HG03135 (cell line): ENCODE results near the gene EPN3.

Experiments
- ATAC-seq: cut with Tn5 transposase; IDR thresholded peaks from one replicate; pipeline ENCODE4 v1.9.1; 2021; ENCODE audit warnings: mild to moderate bottlenecking, moderate library complexity; ENCODE audit not compliant: unreplicated experiment

Gene EPN3

DNA sequence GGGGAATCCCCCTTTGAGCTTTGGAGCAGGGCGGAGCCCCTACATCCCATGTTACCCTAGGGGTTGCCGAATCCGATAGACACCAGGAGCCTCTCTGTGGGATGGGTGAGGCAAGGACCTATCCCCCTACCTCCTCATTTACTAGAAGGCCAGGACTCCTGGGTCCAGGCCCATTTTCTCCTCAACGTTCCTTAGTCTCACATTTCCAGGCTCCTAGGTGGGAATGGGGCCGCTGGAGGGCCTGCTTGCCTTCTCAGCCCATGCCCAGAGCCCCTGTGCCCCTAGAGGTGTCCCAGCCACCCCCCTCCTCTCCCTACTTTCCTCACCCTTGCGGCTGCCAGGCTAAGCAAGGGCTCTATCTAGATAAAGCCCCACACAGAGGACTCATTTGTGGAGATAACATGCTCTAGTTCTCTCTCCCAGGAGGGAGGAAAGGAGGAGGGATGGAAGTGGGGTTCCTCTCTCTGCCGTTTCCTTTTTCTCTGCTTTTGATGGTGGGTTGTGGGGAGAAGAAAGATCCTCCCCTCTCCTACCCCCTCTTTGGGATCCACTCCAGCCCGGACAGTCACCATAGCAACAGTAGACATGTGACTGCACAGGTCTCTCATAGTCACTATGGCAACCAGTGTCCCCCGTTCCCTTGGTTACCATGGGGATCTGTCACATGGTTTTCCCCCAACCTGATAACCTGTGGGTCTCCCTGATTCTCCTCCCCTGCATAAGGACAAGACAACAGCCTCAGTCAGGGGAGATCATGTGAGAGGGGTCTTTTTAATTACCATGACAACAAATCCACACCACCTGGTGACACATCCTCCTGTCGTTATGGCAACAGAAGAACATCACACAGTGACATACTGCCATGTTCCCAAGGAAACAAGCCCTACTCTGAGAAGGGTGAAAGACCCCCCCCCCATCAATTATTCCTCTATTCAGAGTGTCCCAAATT, 33.1 kb downstream of the EPN3 start:
- no peak for ATAC-seq

DNA sequence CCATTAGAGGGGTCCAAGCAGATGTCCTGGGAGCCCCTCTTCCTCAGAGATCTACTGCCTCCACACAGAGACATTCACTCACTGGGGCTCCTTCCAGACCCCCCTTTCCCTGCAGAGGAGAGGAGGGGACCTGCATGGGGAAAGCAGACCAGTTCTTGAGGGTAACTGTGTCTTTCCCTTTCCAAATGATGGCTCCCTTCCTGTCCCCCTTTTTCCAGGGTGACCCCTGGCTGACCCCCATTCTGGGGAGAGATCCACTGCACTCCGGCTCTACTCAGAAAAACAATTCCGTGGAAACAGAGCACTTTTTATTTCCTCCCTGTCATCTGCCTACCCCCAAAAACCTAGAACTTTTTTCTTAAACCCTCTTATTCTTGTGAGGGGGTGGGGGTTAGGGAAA, 34.4 kb downstream of the EPN3 start:
- no peak for ATAC-seq

DNA sequence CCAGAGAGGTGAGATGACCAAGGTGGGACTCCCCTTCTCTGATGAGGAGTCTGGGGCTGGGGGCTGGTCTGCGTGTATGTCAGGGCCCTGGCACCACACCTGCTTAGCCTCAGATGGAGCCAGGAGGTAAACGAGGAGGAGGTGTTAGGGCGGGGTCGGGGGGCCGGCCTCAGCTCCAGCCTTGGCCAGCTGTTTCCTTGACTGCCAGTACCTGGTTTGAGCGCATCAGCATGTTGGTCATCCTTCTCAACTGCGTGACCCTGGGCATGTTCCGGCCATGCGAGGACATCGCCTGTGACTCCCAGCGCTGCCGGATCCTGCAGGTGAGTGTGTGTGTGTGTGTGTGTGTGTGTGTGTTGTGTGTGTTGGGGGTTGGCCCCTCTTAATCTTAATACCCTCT, 36.1 kb downstream of the EPN3 start:
- no peak for ATAC-seq

DNA sequence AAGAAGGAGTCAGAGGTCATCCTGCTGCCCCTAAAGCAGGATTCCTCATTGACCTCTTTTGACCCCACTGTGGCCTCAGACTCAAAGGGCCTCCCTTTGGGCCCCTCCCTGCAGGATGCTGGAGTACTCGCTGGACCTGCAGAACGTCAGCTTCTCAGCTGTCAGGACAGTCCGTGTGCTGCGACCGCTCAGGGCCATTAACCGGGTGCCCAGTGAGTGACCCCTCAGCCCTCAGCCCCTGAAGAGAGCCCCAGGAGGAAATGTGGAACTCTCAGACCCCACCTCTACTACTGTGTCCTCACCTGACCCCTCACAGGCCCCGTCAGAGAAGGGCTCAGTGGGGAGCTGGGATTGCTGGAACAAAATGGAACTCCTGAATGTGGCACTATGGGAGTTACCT, 37.1 kb downstream of the EPN3 start:
- no peak for ATAC-seq

DNA sequence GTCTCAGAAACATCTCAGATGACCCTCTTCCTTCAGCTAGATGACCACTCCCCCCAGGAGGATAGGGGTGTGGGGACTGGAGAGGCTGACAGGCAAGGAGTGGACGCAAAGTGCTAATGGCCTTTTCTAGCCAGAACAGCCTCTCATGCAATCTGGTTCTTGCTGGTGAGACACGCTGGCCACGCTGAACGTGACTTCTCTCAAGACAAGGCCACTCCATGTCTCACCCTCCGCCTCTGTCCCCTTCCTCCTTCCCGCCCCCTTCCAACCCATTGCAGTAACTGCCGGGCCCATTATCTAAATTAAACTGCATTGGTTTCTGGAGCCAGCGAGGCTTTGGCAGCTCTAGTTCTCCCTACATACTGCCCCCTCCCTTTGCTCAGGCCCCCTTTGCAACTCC, 37.5 kb downstream of the EPN3 start:
- ATAC-seq, result no peak

DNA sequence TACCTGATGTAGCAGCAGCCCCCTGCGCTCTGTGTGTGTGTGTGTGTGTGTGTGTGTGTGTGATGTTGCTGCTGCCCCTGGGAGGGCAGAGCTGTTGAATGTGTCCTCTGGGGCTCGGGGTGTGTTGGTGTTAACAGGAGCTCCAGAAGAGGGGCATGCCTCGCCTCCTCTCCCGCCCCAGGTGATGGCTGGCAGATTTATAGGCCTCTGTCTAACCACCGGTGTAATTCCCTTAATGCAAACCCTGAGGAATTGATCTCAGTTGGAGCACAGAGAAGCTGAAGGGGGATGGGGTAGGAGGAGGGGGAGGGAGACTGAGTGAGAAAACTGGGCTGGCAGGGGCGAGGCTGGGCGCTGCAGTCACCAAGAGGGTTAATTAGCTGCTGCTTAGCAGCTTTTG, 38.0 kb downstream of the EPN3 start:
- no peak for ATAC-seq

DNA sequence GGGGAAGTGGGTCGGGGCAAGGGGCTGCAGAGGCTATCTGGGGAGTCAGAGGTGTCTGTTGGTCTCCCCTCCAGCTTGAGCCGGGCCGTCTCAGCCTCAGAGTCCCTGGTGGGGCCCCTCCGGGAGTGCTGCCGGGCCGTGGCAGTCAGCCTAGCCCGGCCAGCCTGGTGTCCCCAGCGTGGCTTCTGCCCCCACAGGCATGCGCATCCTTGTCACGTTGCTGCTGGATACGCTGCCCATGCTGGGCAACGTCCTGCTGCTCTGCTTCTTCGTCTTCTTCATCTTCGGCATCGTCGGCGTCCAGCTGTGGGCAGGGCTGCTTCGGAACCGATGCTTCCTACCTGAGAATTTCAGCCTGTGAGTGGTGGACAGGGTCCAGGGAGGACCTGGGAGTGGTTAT, 39.1 kb downstream of the EPN3 start:
- no peak for ATAC-seq

DNA sequence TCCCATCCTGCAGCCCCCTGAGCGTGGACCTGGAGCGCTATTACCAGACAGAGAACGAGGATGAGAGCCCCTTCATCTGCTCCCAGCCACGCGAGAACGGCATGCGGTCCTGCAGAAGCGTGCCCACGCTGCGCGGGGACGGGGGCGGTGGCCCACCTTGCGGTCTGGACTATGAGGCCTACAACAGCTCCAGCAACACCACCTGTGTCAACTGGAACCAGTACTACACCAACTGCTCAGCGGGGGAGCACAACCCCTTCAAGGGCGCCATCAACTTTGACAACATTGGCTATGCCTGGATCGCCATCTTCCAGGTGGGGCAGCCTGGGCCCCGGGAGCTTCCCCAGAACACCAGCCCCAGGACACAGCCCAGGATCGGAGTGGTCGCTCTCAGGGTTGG, 40.0 kb downstream of the EPN3 start:
- ATAC-seq, result no peak

DNA sequence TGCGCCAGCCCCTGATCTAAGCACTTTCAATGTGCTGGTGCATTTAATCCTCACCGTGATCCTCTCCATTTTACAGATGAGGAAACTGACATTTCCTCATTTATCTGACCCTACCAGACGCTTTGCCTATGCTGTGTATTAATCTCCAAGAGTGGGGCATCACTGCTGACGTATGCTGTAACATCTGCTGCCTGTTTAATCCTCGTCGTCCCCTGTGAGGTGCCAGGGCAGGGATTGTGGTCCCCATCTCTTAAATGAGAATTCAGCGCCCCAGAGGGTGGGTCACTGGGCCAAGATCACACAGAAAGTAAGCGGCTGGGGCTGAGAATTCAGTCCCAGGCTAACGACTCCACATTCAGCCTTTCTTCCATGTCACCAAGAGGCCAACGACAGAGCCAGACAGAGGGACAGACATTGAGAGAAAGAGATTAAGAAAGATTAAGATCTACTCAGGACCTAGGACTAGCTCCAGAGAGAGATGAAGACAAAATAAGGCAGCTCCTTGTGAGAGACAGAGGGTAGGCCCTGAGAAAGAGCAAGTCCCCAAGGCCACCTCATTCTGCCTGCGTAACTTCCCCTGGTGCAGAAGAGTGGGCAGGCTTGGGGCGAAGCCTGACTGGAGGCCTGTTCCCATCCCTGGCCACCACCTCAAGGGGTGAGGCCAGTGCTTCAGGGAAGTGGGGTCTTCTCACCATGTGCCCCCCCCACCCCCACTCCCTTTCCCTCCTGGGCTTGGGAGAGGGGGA, 41.5 kb downstream of the EPN3 start:
- no peak for ATAC-seq

DNA sequence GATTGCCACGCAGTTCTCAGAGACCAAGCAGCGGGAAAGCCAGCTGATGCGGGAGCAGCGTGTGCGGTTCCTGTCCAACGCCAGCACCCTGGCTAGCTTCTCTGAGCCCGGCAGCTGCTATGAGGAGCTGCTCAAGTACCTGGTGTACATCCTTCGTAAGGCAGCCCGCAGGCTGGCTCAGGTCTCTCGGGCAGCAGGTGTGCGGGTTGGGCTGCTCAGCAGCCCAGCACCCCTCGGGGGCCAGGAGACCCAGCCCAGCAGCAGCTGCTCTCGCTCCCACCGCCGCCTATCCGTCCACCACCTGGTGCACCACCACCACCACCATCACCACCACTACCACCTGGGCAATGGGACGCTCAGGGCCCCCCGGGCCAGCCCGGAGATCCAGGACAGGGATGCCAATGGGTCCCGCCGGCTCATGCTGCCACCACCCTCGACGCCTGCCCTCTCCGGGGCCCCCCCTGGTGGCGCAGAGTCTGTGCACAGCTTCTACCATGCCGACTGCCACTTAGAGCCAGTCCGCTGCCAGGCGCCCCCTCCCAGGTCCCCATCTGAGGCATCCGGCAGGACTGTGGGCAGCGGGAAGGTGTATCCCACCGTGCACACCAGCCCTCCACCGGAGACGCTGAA, 43.2 kb downstream of the EPN3 start:
- ATAC-seq, result no peak

DNA sequence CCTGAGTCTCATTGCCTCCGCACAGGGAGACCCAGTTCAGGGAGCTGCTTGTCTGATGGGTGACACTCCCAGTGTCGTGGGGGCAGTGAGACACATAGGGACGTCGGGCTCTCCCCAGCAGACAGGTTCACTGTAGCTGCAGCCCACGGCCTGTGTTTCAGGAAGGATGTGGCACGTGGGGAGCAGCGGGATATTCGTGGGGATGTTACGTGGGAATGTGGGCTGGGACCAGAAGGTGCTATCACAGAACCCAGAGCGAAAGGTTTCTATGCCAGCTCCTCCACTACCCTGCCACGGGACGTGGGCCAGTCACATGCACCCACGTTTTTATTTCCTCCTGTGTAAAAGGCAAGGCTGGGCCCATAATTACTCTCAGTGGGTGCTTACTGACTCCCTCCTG, 44.3 kb downstream of the EPN3 start:
- ATAC-seq, result no peak

DNA sequence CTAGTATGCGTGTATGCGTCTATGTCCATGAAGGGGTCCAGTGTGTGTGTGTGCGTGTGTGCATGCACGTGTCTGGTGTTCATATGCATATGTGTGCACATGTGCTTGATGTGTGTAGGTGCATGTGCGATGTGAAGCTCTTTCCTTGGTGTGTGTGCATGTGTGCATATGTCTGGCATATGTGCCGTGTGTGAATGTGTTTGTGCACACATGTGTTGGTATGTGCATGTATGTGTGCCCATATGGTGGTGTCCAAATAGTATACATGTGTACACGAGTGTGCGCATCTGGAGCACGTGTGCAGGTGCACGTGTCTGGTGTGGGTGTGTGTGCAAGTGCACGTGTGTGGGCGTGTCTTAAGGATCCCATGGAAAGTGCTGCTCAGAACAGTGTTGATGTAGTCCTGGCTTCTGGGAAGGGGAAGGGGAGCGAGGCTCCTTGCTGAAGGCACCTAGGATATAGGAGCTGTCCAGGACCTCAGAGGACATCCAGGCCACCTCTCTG, 45.0 kb downstream of the EPN3 start:
- no peak for ATAC-seq

DNA sequence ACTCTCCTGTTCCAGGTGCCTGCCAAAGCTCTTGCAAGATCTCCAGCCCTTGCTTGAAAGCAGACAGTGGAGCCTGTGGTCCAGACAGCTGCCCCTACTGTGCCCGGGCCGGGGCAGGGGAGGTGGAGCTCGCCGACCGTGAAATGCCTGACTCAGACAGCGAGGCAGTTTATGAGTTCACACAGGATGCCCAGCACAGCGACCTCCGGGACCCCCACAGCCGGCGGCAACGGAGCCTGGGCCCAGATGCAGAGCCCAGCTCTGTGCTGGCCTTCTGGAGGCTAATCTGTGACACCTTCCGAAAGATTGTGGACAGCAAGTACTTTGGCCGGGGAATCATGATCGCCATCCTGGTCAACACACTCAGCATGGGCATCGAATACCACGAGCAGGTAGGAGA, 45.6 kb downstream of the EPN3 start:
- ATAC-seq, result no peak

DNA sequence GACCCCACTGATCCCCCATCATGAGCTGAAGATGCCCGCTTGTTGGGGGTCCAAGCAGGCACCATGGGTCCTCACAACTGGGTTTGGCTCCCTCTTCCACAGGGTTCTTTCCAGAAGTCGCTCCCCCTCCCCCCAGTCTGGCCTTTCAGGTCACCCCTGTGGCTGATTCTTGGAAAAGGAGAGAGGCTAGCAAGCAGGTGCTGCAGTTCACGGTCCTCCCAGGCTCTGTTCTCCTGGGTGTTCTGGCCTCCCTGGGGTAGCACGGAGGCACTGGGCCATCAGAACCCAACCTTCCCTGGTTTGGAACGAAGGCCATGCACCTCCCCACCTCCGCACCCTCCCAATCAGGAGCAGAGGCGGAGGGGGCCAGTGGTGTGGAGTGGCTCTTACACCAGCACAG, 46.9 kb downstream of the EPN3 start:
- no peak for ATAC-seq

DNA sequence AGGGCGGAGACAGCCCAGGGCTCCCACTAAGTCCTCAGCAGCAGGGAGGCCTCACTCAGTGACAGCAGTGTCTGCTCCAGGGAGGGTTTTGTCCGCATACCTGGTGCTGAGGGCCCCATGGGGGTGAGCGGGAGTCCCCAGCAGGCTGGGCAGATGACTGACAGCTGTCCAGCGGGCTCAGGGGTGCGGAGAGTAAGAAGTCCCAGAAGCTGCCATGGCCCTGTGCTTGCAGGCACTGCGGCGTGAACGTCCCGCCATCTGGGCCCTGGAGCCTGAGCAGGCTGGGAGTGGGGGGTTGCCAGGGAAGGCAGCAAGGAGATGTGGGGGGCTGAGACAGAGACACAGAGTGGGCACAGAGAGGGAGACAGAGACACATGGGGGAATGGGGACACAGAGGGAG, 48.1 kb downstream of the EPN3 start:
- ATAC-seq, result no peak

DNA sequence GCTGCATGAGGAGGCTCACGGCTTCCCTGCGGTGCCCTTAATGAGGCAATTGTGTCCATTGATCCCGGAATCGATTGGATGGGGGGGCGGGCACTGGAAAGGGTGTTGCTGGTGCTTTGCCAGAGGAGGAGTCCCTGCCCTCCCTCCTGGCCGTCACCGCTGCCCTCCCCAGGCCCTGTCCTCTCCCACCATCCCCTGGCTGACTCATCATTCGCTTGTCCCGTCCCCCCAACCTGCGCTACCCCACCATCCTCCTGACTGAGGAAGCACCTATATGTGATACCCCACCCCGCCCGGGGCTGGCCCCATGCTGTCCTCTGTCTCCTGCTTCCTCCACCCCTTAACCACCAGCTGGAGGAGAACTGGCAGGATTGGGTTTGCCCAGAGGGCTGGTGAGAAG, 48.8 kb downstream of the EPN3 start:
- ATAC-seq, result no peak

DNA sequence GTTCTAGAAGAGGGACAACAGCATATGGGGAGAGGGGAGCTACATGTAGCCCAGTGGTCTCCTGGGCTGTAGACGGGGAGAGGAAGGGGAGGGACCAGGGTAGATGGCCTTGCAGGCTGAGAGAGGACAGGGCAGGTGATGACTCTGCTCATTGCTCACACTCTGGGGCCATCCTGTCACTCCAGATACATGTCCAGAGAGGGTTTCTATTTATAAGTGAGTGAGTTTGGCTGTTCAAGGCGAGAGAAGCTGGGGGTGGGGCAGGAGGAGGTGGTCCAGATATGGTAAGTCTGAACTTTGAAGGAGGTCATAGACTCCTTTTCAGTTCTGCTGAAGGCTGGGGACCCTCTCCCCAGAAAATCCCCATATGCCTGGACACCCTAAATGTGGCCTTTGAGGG, 50.2 kb downstream of the EPN3 start:
- ATAC-seq, result no peak

DNA sequence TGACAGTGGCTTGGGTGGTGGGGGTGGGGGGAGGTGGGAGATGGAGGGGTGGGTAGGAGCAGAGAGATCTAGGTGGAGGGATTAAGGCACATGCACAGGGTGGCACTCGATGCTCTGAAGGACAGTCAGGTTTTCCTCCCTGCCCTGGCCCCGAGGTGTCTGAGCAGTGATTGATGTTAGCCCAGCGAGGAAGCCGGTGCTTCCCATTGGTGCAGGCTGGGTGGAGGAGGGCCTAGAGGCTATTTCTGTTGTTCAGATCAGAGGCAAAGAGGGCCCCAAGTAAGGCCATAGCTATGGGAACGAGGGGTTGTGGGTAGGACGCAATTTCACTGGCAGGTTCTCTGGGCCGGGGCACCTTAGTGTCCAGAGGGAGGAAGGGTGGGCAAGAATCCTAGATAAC, 51.1 kb downstream of the EPN3 start:
- no peak for ATAC-seq

DNA sequence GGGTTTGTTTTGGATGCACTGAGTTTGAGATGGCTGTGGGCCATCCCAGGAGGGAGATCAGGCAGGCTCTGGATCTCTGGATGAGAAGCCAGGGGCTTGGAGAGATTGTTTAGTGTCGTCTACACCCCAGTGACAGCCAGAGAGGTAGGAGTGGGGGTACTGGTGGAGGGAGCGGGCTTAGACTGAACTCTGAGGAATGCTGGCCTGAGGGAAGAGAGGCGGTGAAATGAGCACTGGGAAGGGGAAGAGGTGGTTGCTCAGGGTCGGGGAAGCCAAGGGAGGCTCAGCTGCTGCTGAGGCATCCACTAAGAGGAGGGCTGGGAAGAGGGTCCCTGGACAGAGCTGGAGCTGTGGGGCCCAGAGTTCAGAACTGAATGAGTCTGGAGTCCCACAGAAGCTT, 51.6 kb downstream of the EPN3 start:
- no peak for ATAC-seq

DNA sequence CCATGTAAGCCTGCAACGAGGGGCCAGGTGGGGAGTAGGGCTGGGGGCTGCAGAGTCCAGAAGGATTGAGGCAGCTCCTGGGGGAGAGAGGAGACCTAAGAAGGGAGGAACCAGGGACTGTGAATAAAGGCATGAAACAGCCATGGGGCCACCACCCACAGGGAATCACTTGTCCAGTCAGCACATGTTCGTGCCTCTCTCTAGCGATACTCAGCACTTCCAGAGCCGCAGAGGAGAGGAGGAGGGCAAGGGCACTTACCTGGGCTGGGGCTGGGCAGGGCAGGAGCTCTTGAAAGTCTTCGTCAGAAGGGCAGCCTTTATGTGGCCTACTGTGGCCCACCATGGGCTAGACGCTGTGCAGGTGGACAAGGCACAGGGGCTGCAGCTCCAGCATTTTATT, 52.2 kb downstream of the EPN3 start:
- ATAC-seq, result no peak

DNA sequence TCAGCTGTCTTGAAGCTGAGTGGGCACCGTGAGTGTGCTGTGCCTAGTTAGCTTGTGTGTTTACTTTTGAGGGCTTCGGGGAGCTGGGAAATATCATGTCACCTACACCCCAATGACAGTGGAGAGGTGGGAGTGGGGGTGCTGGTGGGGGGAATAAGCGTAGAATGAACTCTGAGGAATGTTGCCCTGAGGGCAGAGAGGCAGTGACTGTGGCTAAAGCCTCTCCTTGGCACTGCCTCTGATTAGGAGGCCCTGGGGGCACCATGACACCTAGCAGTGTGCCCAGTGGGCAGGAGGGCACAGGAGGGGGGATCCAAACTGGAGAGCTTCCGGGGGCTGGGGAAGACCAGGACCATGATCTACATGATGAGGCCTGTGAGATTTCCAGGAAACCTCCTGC, 52.8 kb downstream of the EPN3 start:
- no peak for ATAC-seq

DNA sequence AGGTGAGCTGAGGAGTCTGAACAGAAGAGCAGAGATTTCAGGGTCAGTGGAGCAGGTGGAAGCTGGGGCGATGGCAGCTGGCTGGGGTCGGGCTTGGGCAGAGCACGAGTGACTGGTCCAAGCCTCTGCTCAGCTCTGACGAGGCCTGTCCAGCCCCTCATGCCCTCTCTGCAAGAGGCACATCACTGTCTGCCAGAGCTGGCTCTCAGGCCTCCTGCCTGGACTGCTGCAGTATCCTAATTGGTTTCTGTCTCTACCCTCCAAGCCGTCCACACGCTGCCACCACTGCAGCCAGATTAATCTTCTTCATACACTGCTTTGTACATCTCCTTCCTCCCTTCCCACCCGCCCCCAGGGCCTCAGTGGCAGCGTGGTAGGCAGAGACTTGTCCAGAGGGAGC, 53.4 kb downstream of the EPN3 start:
- ATAC-seq, result no peak
